NCI-H1417 treated with DMSO at 0.1 percent for 48 hours (cell line): ENCODE data around the gene BPIFA1.

Source experiments
- DNase-seq: peaks from one replicate; lab custom pipeline; 2025; lab: John Stamatoyannopoulos, UW

BPIFA1 gene

DNA sequence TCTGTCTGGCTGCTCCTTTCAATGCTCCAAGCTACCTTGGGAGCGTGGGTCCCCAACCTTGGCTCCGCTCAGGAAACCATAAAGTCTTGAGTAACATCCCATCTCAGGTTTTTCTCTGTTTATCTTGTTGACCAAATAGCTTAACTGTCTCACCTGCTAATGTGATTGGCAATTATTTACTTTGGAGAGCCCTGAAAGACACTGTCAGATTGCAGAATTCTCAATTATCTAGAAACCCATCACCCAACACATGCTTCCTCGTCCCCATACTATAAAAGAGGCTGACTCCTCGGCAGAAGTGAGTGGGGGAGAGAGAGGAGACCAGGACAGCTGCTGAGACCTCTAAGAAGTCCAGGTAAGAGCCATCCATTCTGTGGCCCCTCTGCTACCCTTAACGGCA is at the start of gene BPIFA1:
BPIFA1 (plus strand) TSS at position 301 of the 400 bp plus-strand sequence. CDS start 1,716 bp downstream, outside the sequence.
- no peak for DNase-seq

DNA sequence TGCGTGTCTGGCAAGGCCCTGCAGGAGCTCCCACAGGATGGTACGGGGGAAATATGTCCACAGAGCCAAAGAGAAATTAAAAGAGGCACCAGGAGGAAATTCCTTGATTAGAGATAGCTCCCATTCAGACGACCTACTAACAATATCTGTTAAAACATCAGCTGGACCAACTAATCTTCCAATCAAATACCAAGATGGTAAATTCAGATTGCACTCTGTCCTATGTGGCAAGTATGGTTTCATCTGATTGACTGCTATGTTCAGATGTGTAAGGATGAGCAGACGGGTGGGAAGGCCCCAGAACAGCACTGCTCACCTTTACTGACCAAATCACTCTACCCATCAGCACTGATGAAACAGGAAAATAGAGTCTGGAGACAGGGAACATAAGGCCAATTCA is 48.3 kb upstream of the BPIFA1 start:
- no peak for DNase-seq

DNA sequence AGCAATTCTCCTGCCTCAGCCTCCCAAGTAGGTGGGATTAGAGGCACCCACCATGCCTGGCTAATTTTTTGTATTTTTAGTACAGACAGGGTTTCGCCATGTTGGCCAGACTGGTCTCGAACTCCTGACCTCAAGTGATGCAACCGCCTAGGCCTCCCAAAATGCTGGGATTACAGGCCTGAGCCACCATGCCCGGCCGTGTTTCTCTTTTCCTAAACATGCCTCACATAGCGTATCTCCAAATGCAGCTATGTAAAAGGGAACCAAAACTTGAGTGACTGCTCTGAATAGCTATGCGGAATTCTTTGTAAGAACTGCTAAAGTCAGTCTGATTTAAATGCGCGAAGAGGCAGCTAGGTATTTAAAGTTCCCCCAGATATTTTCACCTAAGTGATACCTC is 47.4 kb upstream of the BPIFA1 start:
- DNase-seq, result no peak

DNA sequence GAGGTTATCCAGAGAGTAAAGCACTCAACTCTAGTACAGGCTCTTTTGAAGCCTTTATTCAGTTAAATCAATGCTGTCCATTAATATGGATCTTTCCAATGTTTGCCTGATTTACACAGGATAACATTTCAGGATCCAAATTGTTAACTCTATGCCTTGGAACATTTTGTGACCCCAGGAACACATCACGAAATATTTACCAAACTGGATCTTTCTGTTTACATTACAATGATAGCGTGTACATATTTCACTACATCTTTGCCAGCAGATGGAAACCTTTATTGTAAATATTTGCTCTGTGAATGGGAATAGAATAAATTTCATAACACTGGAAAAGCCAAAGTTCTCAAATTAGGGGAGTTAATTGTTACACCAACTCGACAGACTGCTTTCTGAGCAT is 44.3 kb upstream of the BPIFA1 start:
- DNase-seq, result no peak

DNA sequence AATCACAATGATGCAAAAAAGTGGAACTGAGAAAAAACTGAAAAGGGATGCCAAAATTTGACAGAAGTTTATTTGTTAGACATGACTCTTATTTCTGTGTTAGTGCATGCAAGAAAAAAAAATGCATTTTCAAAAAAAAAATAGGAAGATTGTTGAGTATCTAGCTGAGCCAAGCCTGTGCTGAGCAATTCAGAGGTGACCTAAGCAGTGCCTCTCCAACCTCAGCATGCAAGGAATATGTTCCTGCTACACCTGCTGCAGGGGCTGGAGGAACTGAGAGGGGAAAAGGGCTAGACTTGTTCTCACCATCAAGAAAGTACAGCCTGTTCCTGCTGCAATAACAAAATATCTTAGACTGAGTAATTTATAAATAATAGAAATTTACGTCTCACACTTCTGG is 43.8 kb upstream of the BPIFA1 start:
- DNase-seq, result no peak

DNA sequence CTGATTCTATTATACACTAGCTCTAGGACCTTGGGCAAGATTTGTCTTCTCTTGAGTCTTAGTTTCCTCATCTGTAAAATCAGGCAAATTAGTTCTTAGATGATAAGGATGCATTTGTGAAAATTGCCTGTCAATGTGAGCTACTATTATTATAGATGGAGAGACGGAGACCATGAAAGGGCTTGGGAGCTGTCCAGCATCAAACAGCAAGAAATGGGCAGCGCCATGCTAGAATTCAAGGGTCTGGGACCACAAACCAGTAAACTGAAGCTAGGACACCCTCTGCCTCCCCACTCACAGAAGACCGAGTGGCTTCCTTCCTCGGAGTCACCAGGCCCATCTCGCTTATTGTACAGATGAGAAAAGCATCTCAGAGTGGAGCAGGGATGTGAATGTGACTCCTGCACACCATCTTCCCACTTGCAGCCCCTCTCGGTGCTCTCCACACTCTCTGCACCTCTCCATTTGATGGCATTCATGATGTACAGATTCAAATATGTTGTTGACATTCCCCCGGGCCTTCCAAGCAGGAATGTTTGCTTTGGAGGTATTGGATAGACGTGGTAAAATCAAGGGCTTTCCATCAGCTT is 42.8 kb upstream of the BPIFA1 start:
- DNase-seq, result no peak

DNA sequence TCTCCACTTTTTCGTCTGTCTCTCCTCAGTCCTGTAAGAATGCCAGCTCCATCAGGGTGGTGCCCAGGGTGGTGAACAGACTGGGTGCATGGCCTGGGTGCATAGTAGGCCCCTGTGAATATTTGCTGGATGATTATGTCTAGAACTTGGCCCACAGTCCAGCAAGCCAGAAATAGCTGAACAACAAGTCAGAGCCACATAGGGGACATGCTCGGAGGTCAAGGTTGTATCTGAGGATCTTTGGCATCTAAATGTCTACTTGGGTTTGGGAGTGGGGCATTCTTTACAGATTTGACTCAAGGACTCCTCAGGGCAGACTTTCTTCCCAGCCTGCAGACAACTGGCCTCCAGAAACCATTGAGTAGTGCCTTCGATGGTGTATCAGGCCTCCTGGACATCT is 36.8 kb upstream of the BPIFA1 start:
- no peak for DNase-seq

DNA sequence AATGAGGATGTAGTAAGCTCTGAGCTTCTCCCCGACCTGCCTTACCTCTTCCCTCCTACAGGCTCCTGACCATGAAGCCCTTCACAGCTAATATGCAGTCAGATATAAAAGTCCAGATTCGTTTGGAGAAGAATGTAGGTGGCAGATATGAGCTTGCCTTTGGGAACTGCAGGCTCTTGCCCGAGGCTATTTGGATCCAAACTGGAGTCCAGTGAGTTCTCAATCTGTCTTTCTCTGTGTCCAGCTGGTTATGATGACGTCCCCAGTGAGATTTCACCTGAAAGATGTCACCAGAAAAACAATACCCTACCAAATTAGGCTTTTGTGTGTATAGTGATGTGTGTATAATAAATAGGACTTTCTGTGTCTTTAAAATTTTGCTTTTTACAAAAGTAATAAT is 33.3 kb upstream of the BPIFA1 start:
- no peak for DNase-seq

DNA sequence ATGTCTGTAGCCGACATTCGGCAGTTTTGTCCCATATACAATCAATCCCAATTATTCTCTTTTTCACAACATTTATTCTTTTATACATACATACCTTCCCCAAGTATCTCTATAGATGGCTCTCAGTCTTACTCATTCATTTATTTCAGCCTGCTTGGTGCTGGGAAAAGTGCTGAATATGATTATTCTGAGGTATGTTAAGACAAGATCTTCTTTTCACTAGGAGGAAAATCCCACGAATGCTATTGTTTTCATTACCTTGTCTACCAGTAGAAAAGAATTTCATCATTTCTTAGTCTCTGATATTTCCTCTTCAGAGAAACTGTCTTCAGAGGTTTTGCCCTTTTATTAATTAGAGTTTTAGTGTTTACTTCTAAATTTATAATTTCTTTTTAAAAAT is 32.4 kb upstream of the BPIFA1 start:
- no peak for DNase-seq

DNA sequence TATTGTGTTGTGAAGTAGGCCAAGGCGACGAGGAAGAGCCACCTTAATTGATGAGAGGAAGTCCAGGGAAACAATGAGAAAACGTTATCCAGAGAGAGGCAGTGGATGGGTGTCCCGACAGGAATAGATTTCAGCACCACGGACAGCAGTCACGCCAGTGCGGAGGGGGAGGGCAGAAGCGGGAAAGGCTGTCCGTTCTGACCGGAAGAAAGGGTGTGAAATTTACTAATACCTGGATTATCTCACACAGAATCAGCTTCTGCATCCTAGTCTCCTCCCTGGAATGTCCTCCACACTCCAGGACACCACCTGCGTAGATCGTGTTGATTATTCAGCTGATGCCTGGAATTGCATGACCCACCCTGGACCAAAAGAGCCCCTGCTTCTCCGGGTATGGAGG is 26.0 kb upstream of the BPIFA1 start:
- no peak for DNase-seq

DNA sequence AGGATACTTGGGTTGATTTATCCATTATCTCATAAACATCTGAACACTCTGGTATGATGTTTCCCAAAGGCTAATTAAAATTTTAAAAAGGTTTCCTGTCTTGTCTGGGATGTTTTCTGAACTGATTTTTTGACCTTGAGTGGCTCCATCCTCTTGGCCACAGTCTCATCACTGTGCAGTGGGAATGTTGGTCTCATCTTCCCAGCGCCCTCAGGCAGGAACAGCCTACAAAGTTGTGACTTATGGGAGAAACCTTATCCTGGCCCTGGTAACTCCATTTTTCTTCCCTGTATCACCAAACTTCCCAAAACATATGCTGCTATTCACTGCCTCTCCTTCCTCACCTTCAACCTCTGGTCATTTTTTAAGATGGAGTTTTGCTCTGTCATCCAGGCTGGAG is 25.4 kb upstream of the BPIFA1 start:
- DNase-seq, result no peak

DNA sequence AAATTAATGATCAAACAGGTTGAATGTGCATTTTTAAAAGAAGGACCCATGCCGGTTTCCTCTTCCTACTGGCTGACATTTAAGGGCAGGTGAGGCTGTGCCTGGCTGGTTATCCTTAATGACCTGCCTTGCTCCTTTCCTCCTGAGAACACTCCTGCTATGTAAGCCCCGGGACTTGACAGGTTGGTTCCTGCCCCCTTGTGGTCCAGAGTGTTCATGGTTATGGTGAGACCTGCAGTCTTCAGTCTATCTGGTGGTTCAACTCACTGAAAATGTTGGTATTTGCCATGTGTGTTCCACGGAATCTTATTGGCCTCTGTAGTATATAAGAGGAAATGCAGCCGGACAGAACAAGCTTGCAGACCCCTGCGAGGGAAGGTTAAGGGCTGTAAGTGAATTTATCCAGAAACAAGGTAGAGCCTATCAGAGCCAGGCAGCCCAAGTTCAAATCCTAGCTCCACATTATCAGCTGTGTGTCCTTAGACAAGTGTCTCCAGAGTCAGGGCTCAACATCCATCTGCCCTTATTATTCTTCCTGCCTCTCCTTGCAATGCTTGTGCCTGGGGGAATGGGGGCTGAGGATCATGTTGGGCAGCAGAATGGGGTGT is 23.9 kb upstream of the BPIFA1 start:
- no peak for DNase-seq

DNA sequence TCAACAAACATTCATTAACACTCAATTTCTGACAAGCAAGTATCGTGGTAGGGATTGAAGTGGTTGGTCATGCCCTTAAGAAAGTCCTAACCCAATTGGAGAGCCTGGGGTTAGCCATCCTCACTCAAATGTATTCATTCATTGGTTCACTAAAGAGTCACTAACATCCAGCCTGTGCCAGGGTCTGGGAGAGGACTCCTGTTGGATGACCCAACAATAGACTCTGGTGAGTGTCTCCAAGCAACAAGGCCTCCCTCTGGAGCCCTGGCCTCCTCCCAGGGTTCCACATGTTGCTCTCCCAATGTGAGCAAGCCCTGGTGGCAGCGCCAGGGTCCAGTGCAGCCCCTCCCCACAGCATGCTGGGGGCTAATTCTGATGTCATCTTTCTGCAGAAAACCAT is 18.7 kb upstream of the BPIFA1 start, which contains the start of gene BPIFA3:
BPIFA3 (plus strand) TSS at position 301 of the 400 bp plus-strand sequence. CDS start 185 bp downstream, outside the sequence.
- no peak for DNase-seq

DNA sequence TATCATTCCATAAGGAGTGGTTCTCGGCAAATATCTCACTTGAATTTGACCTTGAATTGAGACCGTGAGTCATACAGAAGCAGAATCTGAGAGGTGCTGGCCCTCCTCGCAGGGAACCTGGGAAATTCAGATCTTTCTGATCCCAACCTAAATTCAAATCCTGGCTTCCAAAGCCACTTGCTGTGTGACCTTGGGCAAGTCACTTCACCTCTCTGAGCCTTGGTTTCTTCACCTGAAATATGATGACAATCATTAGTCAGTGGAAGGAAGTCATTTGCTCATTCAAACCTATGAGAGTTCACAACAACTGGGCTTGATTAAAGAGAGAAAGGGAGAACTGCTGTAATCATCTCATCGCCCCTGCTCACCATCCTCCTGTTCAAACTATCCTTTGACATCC is 11.4 kb upstream of the BPIFA1 start:
- no peak for DNase-seq

DNA sequence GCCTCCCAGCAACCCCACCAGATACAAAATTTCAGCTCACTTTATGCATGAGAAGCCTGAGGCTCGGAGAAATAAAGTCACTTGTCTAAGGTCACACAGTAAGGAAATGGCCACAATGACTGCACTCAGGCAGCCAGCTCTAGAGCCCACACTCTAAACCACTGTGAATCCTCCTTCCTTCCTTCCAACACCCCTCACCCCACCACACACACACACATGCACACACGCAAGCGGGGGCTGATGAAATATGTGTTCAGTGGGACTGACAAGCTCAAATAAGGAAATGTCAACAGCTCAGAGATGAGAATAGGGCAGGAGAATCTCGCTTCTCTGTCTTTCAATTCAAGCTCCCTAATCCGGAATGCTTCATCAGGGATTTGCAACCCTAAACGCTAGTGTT is 6.0 kb upstream of the BPIFA1 start:
- no peak for DNase-seq

DNA sequence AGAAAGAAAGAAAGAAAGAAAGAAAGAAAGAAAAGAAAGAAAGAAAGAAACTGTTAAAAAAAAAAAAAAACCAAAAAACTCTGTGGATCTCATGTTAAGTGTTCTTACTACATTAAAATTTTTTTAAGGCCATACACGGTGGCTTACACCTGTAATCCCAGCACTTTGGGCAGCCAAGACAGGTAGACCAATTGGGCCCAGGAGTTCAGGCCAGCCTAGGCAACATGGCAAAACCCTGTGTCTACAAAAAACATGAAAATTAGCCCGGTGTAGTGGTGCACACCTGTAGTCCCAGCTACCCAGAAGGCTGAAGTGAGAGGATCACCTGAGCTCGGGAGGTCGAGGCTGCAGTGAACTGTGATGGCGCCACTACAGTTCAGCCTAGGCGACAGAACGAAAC is 4.6 kb upstream of the BPIFA1 start:
- no peak for DNase-seq

DNA sequence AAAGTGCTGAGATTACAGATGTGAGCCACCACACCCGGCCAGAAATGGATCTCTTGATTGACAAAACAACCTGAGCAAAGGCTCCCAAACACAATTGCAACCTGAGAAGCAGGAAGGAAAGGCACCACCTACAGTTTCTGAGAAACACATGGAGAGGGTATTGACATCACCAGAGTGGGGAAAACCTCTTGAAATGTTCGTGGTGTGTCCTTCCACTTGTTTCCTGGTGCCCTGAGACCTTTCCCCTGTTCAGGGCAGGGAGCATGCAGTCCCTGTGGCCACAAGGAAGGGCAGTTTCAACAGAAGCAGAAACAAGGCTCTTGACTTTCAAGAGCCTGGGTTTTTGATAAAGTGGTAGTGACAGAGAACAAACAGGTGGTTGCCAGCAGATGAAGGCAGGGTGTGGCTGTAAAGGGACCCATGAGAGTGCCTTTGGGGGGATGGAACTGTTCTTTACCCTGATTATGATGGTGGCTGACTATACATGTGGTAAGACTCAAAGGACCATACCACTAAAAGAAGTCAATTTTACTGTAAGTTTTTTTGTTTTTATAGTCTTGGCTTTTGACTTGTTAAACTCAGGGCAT is 3.2 kb upstream of the BPIFA1 start:
- DNase-seq, result no peak

DNA sequence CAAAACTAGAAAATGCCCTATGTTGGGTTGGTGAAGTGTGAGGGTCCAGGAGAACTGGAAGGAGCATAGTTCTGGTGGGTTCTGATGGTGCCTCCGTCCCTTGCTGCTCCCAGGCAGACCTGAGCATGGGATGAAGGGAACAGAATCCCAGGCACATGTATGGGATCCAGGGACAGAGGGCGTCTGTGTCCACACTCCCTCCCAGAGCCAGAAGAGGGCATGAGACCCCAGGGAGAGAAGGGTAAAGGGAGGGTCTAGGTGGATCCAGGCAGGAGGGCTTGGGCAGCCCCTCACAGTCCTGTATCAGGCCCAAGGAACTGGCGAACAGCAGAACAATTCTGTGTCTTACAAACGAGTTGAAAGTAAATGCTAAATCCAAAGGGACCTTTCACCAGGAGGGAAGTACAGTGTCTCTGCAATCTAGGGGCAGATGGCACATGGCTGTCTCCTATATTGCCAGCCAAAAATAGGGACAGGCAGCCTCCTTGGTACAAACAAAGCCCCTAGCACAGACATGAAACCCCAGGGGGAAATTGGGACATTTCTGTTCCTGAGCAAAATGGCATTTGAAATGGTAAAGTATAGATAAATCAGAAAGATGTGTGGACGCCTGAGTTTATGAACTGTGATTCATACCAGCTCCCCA is 2.5 kb upstream of the BPIFA1 start:
- DNase-seq, result no peak

DNA sequence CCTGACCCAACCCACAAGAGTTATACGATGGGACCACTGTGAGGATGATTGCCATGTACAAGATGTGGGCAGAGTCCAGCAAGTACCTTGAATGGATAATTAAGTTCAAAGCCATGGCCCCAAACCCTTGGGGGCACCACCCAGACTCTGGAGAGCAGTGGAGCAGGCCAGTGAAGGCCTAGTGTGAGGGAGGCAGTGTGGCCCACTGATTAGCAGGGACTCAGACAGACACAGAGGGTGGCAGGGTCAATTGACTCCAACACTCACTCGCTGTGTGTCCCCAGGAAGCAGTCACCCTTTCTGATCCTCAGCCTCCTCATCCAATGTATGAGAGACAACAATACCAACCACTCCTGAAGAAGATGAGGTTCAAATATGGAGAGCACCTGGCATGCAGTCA is 1.7 kb upstream of the BPIFA1 start:
- DNase-seq, result no peak

DNA sequence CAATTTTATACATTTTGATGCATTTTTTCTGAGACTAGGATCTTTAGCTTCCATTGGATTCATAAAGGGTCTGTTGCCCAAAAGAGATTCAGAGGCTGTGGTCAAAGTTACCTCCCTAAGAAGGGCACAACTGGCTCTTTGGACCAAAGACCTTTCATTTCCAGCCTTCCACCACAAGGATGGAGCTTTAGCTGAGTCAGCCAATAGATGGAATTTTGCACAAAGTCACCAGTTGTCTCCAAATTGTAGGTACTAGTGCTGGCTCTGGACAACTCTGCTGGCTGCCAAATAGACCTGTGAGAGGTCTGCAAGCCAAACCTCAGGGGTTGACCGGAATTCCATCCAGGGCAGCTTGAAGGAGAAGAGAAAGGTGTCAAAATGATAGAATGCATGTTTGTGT is 555 bp downstream of the BPIFA1 start:
- DNase-seq, result no peak

DNA sequence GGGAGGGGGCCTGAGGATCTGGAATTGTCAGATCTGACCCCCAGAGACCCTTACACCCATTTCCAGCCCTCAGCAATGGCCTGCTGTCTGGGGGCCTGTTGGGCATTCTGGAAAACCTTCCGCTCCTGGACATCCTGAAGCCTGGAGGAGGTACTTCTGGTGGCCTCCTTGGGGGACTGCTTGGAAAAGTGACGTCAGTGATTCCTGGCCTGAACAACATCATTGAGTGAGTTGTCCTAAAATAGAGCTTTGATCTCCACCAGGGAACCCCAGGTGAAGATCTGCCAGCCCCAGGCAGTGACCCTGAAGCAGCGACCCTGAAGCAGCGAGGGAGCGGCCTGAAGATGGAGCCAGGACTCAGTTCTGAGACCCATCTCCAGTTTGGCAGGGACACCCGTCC is 2.2 kb downstream of the BPIFA1 start:
- no peak for DNase-seq

DNA sequence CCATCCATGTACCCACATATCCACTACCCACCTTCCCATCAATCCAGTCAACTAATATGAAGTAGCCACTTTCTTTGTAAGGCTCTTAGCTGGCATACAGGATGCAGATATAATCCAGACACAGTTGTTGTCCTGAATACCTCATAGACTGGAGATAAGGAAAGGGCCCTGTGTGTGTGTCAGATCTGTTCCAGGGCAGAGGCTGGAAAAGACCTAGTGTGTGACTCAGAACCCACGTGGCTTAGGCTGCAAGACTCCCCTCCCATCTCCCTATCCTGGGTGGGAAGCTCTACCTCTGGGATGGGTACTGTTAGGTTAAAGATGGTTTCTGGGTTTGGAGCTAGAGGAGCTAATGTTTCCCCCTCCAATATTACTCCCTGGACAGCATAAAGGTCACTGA is 3.6 kb downstream of the BPIFA1 start:
- no peak for DNase-seq

DNA sequence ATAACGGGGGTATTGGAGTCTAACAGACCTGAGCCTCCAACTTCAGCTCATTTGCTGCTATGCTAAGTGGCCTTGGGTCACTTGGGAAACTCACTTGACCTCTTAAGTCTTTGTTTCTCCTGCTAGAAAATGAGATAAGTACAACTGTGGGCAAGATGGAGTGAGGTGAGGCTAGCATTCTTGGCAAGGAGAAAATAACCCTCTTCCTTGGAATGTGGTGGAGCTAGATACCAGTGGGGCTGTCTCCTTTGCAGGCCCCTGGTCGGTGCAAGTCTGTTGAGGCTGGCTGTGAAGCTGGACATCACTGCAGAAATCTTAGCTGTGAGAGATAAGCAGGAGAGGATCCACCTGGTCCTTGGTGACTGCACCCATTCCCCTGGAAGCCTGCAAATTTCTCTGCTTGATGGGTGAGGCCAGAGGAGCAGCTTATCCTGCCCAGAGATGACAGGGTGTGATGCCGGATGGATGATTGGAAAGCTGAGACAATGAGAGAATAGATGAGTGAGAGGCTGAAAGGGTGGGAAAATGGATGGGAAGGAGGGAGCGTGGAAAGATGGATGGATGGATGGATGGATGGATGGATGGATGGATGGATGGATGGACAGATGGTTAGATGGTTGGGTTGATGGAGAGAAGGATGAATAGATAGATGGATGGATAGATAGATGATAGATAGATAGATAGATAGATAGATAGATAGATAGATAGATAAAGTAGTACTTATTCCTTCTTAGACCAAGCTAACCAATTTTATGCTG is 4.4 kb downstream of the BPIFA1 start:
- no peak for DNase-seq
